ENCODE measurements around the gene B4GALNT4.
"Not testable (repeated sequence)": the region's sequence is repeated elsewhere in the genome, so short reads cannot be mapped to it uniquely, and the experiment has no call there.

The B4GALNT4 gene

GRCh38 chr11:394034-394857 is 24.9 kb downstream of the B4GALNT4 start, which contains the start of gene PKP3:
Gene PKP3 (plus strand): TSS chr11:394209. CDS start chr11:394293, 84 bp downstream.
- DNase-seq = no peak

GRCh38 chr11:394858-395655 is 25.8 kb downstream of the B4GALNT4 start:
- no peak for DNase-seq

- DNase-seq = no peak
These were observed 26.6 kb downstream of the B4GALNT4 start for GRCh38 chr11:395866-396265.

GRCh38 chr11:396511-396947 is 27.2 kb downstream of the B4GALNT4 start:
- DNase-seq = peak; percentile 48 to 64

GRCh38 chr11:396948-397548 is 27.7 kb downstream of the B4GALNT4 start:
- DNase-seq = peak; percentile 18 to 80

- no peak for DNase-seq
These were observed 29.5 kb downstream of the B4GALNT4 start for GRCh38 chr11:398826-399225.

- DNase-seq = no peak
These were observed 30.5 kb downstream of the B4GALNT4 start for GRCh38 chr11:399731-400211.

GRCh38 chr11:400241-400689 is 31.0 kb downstream of the B4GALNT4 start:
- no peak for DNase-seq

- DNase-seq = not testable (repeated sequence)
These were observed 31.9 kb downstream of the B4GALNT4 start for GRCh38 chr11:401196-401595.

GRCh38 chr11:403021-403760 is 33.9 kb downstream of the B4GALNT4 start:
- DNase-seq = no peak

GRCh38 chr11:403761-404431 is 34.6 kb downstream of the B4GALNT4 start:
- no peak for DNase-seq

- no peak for DNase-seq
These were observed 35.4 kb downstream of the B4GALNT4 start for GRCh38 chr11:404551-405264.

GRCh38 chr11:405323-405953 is 36.1 kb downstream of the B4GALNT4 start:
- DNase-seq = no peak

- no peak for DNase-seq
These were observed 36.9 kb downstream of the B4GALNT4 start for GRCh38 chr11:405954-406795.

GRCh38 chr11:406796-407650 is 37.7 kb downstream of the B4GALNT4 start:
- no peak for DNase-seq

- no peak for DNase-seq
These were observed 38.4 kb downstream of the B4GALNT4 start for GRCh38 chr11:407651-408123.

GRCh38 chr11:408154-409007 is 39.1 kb downstream of the B4GALNT4 start:
- no peak for DNase-seq
